Activated T-helper 2 cell treated with anti-CD3 and anti-CD28 coated beads, Interferon-gamma antibody, Interleukin-2, Interleukin-4, amounts not matched to agents 10 μg/mL and 5 μg/mL and 100 μg/mL, durations not matched to agents 14 hours and 24 hours and 36 hours (primary cell): ENCODE results near the gene DNAH8. TPM values are rescaled to one million over a fixed set of nuclear protein-coding genes. Genes with fewer than 3 reads are reported as not detected.
"Not testable (repeated sequence)": the region's sequence is repeated elsewhere in the genome, so short reads cannot be mapped to it uniquely, and the experiment has no call there.

Source experiments
- DNase-seq: peaks from one replicate; pipeline ENCODE4 v3.0.0; 2021; ENCODE audit warnings: low spot score
- H3K27ac Mint-ChIP-seq: one replicate; pipeline ENCODE4 v1.8.0; 2021; ENCODE audit warnings: mixed read lengths
- H3K27me3 Mint-ChIP-seq: one replicate; pipeline ENCODE4 v1.8.0; 2021; ENCODE audit warnings: low read depth, mixed read lengths
- H3K36me3 Mint-ChIP-seq: one replicate; pipeline ENCODE4 v1.8.0; 2021; ENCODE audit warnings: low read depth, mixed read lengths
- H3K4me1 Mint-ChIP-seq: one replicate; pipeline ENCODE4 v1.8.0; 2021; ENCODE audit warnings: low read depth, mixed read lengths
- H3K4me3 Mint-ChIP-seq: one replicate; pipeline ENCODE4 v1.8.0; 2021; ENCODE audit warnings: low read depth, mild to moderate bottlenecking, moderate library complexity, mixed read lengths
- H3K9me3 Mint-ChIP-seq: one replicate; pipeline ENCODE4 v1.8.0; 2021; ENCODE audit warnings: mixed read lengths
- intact Hi-C: fragments of 100-400 bp; cut with micrococcal nuclease; formaldehyde crosslinking; loops from one replicate; pipeline ENCODE4 v1.15.1; 2023
- total RNA-seq: library from RNA; stranded (reverse); gene quantifications from 2 replicates; pipeline ENCODE4 v1.2.3, GENCODE V29; 2022

The DNAH8 gene
- total RNA-seq, 1 donor from 2014 or later, result not detected

- Mint-ChIP-seq H3K36me3 (no peaks in the 10 kb centered on the region), H3K4me1 (no peaks in the 10 kb centered on the region), H3K4me3 (no peak overlapping the region), H3K27ac (no peak overlapping the region), H3K9me3 (no peaks in the 10 kb centered on the region), H3K27me3 (peaks cover 10% of the 10 kb centered on the region)
- no peak for DNase-seq
- intact Hi-C loops, result no loop called here
Measured at GRCh38 chr6:38912378-38912777, 197.3 kb downstream of the DNAH8 start.

- H3K27ac Mint-ChIP-seq, result no peak overlapping the region
- no peak overlapping the region for H3K4me3 Mint-ChIP-seq
- no peaks in the 10 kb centered on the region for H3K4me1 Mint-ChIP-seq
- H3K27me3 Mint-ChIP-seq, result peaks cover 12% of the 10 kb centered on the region
- DNase-seq, result no peak
- H3K9me3 Mint-ChIP-seq, result no peaks in the 10 kb centered on the region
- H3K36me3 Mint-ChIP-seq, result no peaks in the 10 kb centered on the region
- intact Hi-C loops, result no loop called here
Measured at GRCh38 chr6:38915205-38915925, 200.3 kb downstream of the DNAH8 start.

DNA sequence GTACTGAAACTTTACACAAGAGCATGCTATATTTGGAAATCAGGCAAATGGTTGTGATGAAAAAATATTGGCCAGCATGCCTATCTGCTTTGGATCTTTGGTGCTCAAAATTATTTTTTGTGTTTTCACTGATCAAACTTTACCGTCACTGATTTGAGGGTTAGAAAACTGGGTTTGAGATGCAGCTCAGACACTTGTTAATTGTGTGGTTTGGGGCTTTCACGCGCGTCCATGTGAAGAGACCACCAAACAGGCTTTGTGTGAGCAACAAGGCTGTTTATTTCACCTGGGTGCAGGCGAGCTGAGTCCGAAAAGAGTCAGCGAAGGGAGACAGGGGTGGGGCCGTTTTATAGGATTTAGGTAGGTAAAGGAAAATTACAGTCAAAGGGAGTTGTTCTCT lies 206.4 kb downstream of the DNAH8 start:
- H3K27ac Mint-ChIP-seq, DNase-seq, H3K36me3 Mint-ChIP-seq, H3K9me3 Mint-ChIP-seq, intact Hi-C loops, H3K4me1 Mint-ChIP-seq, H3K4me3 Mint-ChIP-seq: not testable (repeated sequence)
- H3K27me3 Mint-ChIP-seq, result peaks cover 15% of the 10 kb centered on the region

- no peaks in the 10 kb centered on the region for H3K4me1 Mint-ChIP-seq
- DNase-seq, result no peak
- H3K27ac Mint-ChIP-seq, result no peak overlapping the region
- H3K4me3 Mint-ChIP-seq, result no peak overlapping the region
- intact Hi-C loops, result no loop called here
- no peaks in the 10 kb centered on the region for H3K9me3 Mint-ChIP-seq
- no peaks in the 10 kb centered on the region for H3K36me3 Mint-ChIP-seq
- H3K27me3 Mint-ChIP-seq, result peaks cover 29% of the 10 kb centered on the region
Measured at GRCh38 chr6:38924791-38925509, 209.8 kb downstream of the DNAH8 start.

DNA sequence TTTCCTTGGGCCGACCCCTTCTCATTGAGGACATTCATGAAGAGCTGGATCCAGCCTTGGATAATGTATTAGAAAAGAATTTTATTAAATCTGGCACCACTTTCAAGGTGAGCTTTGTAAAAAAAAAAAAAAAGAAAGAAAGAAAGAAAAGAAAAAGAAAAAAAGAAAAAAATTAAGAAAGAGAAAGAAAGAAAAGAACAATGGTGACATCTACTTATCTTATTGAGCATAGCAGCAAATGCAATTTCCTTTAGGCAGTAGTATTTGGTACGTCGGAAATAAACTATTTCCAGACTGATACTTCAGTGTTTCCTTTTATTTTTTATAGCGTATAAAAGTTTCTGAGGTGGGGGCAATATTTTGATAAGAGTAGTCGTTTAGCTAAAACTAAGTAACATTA lies 214.4 kb downstream of the DNAH8 start:
- Mint-ChIP-seq H3K27me3 (peaks cover 35% of the 10 kb centered on the region), H3K36me3 (no peaks in the 10 kb centered on the region), H3K4me1 (no peaks in the 10 kb centered on the region), H3K4me3 (no peak overlapping the region), H3K27ac (no peak overlapping the region), H3K9me3 (no peaks in the 10 kb centered on the region)
- no peak for DNase-seq
- intact Hi-C loops, result no loop called here

- DNase-seq, result no peak
- Mint-ChIP-seq H3K36me3 (no peaks in the 10 kb centered on the region), H3K9me3 (no peaks in the 10 kb centered on the region), H3K27ac (no peak overlapping the region), H3K27me3 (peaks cover 18% of the 10 kb centered on the region), H3K4me3 (no peak overlapping the region), H3K4me1 (no peaks in the 10 kb centered on the region)
- intact Hi-C loops, result loop anchor here (1.0 kb wide), 1 partner anchor 61 kb away; no protein-coding TSS in a partner anchor
Measured at GRCh38 chr6:38933426-38933825, 218.3 kb downstream of the DNAH8 start.

DNA sequence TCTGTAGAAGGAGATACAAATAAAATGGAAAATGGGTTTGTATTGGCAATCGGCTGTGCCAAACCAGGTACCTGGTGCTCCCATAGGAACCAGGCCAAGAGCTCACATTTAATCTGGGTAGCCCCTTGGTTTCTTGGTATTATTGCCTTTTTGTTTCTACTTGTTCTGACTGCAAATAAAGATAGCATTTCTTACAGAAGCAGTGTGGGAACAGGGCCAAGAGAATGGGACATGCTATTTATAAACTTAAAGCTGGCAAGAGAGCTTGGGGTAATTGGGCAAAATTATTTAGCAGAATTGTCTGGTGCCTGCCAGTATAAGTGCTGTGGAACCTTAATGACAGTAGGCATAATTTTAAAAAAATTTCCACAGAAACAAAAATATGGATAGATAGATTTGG lies 219.9 kb downstream of the DNAH8 start:
- H3K27ac Mint-ChIP-seq, result no peak overlapping the region
- intact Hi-C loops, result no loop called here
- H3K27me3 Mint-ChIP-seq, result peaks cover 13% of the 10 kb centered on the region
- H3K9me3 Mint-ChIP-seq, result no peaks in the 10 kb centered on the region
- no peaks in the 10 kb centered on the region for H3K4me1 Mint-ChIP-seq
- no peak for DNase-seq
- H3K36me3 Mint-ChIP-seq, result no peaks in the 10 kb centered on the region
- no peak overlapping the region for H3K4me3 Mint-ChIP-seq

DNA sequence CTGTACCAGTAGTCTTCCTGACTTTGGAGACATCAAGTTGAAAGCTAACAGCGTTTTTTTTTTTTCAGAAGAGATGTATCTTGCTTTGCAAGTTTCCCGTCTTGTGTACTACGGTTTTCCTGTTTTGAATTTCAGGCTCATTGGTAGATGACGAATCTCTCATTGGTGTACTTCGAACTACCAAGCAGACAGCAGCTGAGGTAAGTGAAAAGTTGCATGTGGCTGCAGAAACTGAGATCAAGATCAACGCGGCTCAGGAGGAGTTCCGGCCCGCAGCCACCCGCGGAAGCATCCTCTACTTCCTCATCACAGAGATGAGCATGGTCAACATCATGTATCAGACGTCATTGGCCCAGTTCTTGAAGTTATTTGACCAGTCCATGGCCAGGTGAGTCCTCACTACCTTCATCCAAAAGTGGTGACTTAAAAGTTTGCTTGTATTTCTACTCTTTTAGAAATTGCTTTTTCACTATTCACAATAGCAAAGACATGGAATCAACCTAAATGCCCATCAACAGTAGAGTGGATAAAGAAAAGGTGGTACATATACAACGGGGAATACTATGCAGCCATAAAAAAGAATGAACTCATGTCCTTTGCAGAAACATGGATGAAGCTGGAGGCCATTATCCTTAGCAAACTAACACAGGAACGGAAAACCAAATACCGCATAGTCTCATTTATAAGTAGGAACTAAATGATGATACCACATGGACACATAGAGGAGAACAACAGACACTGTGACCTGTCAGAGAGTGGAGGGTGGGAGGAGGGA lies 222.9 kb downstream of the DNAH8 start:
- DNase-seq, result no peak
- intact Hi-C loops, result no loop called here
- Mint-ChIP-seq H3K4me1 (no peaks in the 10 kb centered on the region), H3K4me3 (no peak overlapping the region), H3K36me3 (no peaks in the 10 kb centered on the region), H3K9me3 (no peaks in the 10 kb centered on the region), H3K27me3 (peaks cover 10% of the 10 kb centered on the region), H3K27ac (no peak overlapping the region)

- no peaks in the 10 kb centered on the region for H3K4me1 Mint-ChIP-seq
- no peak overlapping the region for H3K4me3 Mint-ChIP-seq
- intact Hi-C loops, result no loop called here
- no peaks in the 10 kb centered on the region for H3K9me3 Mint-ChIP-seq
- H3K27ac Mint-ChIP-seq, result no peak overlapping the region
- no peaks in the 10 kb centered on the region for H3K36me3 Mint-ChIP-seq
- H3K27me3 Mint-ChIP-seq, result peaks cover 15% of the 10 kb centered on the region
- DNase-seq, result no peak
Measured at GRCh38 chr6:38938741-38939140, 223.6 kb downstream of the DNAH8 start.

DNA sequence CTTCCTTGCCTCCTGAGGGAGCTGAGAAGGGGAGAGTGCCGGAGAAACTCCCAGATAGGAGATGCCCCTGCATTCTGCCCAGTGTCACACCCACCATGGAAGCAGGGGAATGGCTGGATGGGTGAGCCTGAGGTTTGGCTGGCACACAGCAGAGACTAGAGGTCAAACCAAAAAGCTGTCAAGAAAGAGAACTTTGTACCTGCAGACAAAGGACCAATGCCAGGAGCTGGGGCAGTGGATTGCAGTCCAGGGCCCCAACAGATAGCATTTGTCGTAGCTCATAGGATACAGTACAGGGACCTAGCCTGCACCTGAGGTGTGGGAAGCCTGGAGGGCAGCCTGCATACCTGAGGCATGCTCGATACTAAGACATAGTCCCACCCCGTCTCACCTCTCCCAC lies 227.3 kb downstream of the DNAH8 start:
- no peak overlapping the region for H3K4me3 Mint-ChIP-seq
- no peak overlapping the region for H3K27ac Mint-ChIP-seq
- peaks cover 17% of the 10 kb centered on the region for H3K27me3 Mint-ChIP-seq
- intact Hi-C loops, result no loop called here
- no peaks in the 10 kb centered on the region for H3K36me3 Mint-ChIP-seq
- H3K4me1 Mint-ChIP-seq, result no peaks in the 10 kb centered on the region
- no peaks in the 10 kb centered on the region for H3K9me3 Mint-ChIP-seq
- no peak for DNase-seq

DNA sequence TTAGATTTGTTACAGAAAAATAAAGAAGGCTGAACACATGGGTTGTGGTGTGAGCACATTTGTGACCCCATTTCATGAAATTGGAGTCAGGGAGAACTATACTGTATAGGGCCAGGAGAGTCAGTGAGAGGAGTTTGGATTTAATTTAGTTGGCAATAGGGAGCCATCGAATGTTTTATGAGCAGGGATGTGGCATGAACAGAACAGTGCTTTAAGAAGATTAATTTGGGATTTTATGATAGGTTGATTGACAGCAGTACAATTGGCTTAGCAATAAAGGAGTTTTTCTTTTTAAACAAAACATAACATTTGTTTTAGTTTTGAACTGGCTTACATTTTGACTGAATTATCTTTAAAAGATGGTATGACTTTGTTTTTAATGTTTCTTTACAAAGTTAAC lies 227.9 kb downstream of the DNAH8 start:
- Mint-ChIP-seq H3K4me3 (no peak overlapping the region), H3K27me3 (peaks cover 17% of the 10 kb centered on the region), H3K4me1 (no peaks in the 10 kb centered on the region), H3K27ac (no peak overlapping the region), H3K36me3 (no peaks in the 10 kb centered on the region), H3K9me3 (no peaks in the 10 kb centered on the region)
- intact Hi-C loops, result no loop called here
- no peak for DNase-seq

DNA sequence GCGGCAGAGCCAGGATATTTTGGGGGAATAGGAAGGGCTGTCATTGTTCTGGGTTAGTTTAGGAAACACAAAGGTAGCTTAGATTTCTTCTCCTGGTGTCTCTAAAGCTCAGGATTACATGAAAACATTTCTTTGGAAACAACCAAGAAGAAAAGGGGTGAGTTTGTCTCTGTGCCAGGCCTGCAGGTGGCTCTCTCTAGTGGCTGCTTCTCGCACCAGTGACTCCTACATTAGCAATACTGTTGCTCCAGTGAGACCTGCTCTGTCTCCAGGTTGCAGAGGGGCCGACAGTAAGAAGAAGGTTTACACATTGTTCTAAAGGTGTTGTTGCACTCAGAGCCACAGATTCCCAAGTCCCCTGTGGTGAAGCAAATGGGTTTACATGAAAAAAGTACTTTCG lies 228.9 kb downstream of the DNAH8 start:
- no peaks in the 10 kb centered on the region for H3K9me3 Mint-ChIP-seq
- H3K27me3 Mint-ChIP-seq, result peaks cover 17% of the 10 kb centered on the region
- H3K4me3 Mint-ChIP-seq, result no peak overlapping the region
- H3K4me1 Mint-ChIP-seq, result no peaks in the 10 kb centered on the region
- no peak for DNase-seq
- intact Hi-C loops, result no loop called here
- H3K36me3 Mint-ChIP-seq, result no peaks in the 10 kb centered on the region
- no peak overlapping the region for H3K27ac Mint-ChIP-seq
